Endodermal cell (in vitro differentiated cells): ENCODE results near the gene MTG2. TPM values are rescaled to one million over a fixed set of nuclear protein-coding genes. Genes with fewer than 3 reads are reported as not detected.
A peak's percentile ranks its signal among the peaks of the same experiment; 100 is the strongest.

Experiments
- DNase-seq: peaks from one replicate; pipeline ENCODE4 v3.0.0-alpha.2; 2017
- H3K27ac ChIP-seq: 2 replicates; pipeline ENCODE4 v1.5.1; 2013; ENCODE audit warnings: mild to moderate bottlenecking, low read depth, low read length, moderate library complexity
- H3K27me3 ChIP-seq: 2 replicates; pipeline ENCODE4 v1.6.1; 2013; ENCODE audit warnings: mild to moderate bottlenecking, low read length, moderate library complexity; ENCODE audit not compliant: insufficient read depth, control insufficient read depth, poor library complexity, severe bottlenecking
- H3K36me3 ChIP-seq: 2 replicates; pipeline ENCODE4 v1.7.0; 2013; ENCODE audit warnings: mild to moderate bottlenecking, low read length, moderate library complexity; ENCODE audit not compliant: control insufficient read depth, insufficient read depth
- H3K4me1 ChIP-seq: one replicate; pipeline ENCODE4 v1.7.0; 2013; ENCODE audit warnings: low read length; ENCODE audit not compliant: control insufficient read depth, insufficient read depth
- H3K4me3 ChIP-seq: 2 replicates; pipeline ENCODE4 v1.5.1; 2013; ENCODE audit warnings: mild to moderate bottlenecking, low read length, moderate library complexity
- H3K9ac ChIP-seq: 2 replicates; pipeline ENCODE4 v1.6.1; 2013; ENCODE audit warnings: mild to moderate bottlenecking, low read length, moderate library complexity; ENCODE audit not compliant: poor library complexity, severe bottlenecking; ENCODE audit errors: extremely low read depth
- H3K9me3 ChIP-seq: 2 replicates; pipeline ENCODE4 v1.6.1; 2013; ENCODE audit warnings: mild to moderate bottlenecking, low read length, moderate library complexity; ENCODE audit not compliant: control insufficient read depth
- H3K27ac Mint-ChIP-seq: 2 replicates; pipeline ENCODE4 v1.8.0; 2020; ENCODE audit warnings: mixed read lengths
- H3K27me3 Mint-ChIP-seq: 2 replicates; pipeline ENCODE4 v1.8.0; 2021; ENCODE audit warnings: mild to moderate bottlenecking, mixed read lengths; ENCODE audit not compliant: insufficient read depth
- H3K36me3 Mint-ChIP-seq: 2 replicates; pipeline ENCODE4 v1.8.0; 2020; ENCODE audit warnings: low read depth, mixed read lengths
- H3K4me1 Mint-ChIP-seq: 2 replicates; pipeline ENCODE4 v1.8.0; 2020; ENCODE audit warnings: mixed read lengths
- H3K4me3 Mint-ChIP-seq: 2 replicates; pipeline ENCODE4 v1.8.0; 2020; ENCODE audit warnings: mild to moderate bottlenecking, moderate library complexity, mixed read lengths
- H3K9me3 Mint-ChIP-seq: 2 replicates; pipeline ENCODE4 v1.8.0; 2020; ENCODE audit warnings: mild to moderate bottlenecking, mixed read lengths
- WGBS, 2 experiments: methylation state at CpG; one replicate each; pipeline versions ENCODE4 v1.1.5 to v1.1.7; 2013; ENCODE audit warnings: missing lambda C conversion rate in 2 of 2, mixed read lengths in 1 of 2; ENCODE audit not compliant: insufficient coverage in 1 of 2, insufficient read length in 1 of 2; 5-methylcytosine and 5-hydroxymethylcytosine counted together
- total RNA-seq, 2 donors: library from RNA; stranded (reverse); fragmentation: NEBNext Ultra II Directional in 1 of 2; extraction: Animal tissue kit (Norgen Biotek cat#: 25700) in 1 of 2; gene quantifications; 2 replicates in 1 of 2; 3 replicates in 1 of 2; pipeline ENCODE4 v1.2.1, GENCODE V29; 2021
- TF ChIP-seq, protein P1 (sequence below): fragments of 200-600 bp; sonication (generic); conservative IDR thresholded peaks from 2 replicates; pipeline ENCODE4 v1.5.0; 2021; ENCODE audit warnings: antibody characterized with exemption, mild to moderate bottlenecking

Gene MTG2
- total RNA-seq, 2 donors from 2014 or later, result 28.2 to 29.6 TPM

DNA sequence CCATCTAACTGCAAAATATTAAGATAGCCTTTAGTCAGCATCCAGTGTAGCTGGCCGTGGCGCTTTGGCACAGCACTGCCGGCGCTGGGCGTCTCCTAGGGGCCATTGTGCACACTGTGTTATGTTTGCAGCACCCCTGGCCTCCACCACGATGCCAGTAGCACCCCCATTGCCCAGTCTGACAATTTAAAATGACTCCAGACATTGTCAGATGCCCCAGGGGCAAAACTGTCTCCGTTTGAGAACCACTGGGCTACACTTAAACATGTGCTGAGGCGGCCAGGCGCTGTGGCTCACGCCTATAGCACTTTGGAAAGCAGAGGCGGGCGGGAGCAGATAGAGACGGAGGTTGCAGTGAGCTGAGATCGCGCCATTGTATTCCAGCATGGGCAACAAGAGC lies 6.0 kb upstream of the MTG2 start:
- Mint-ChIP-seq H3K9me3 (no peaks in the 10 kb centered on the region), H3K36me3 (peaks cover 30% of the 10 kb centered on the region), H3K27me3 (no peaks in the 10 kb centered on the region), H3K4me1 (peaks cover 3% of the 10 kb centered on the region), H3K4me3 (no peak overlapping the region), H3K27ac (no peak overlapping the region)
- no peak for DNase-seq
- H3K27me3 ChIP-seq, result no peaks in the 10 kb centered on the region
- TF ChIP-seq, protein P1, sequence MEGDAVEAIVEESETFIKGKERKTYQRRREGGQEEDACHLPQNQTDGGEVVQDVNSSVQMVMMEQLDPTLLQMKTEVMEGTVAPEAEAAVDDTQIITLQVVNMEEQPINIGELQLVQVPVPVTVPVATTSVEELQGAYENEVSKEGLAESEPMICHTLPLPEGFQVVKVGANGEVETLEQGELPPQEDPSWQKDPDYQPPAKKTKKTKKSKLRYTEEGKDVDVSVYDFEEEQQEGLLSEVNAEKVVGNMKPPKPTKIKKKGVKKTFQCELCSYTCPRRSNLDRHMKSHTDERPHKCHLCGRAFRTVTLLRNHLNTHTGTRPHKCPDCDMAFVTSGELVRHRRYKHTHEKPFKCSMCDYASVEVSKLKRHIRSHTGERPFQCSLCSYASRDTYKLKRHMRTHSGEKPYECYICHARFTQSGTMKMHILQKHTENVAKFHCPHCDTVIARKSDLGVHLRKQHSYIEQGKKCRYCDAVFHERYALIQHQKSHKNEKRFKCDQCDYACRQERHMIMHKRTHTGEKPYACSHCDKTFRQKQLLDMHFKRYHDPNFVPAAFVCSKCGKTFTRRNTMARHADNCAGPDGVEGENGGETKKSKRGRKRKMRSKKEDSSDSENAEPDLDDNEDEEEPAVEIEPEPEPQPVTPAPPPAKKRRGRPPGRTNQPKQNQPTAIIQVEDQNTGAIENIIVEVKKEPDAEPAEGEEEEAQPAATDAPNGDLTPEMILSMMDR, result no peak
- no peaks in the 10 kb centered on the region for H3K4me1 ChIP-seq
- peaks cover 30% of the 10 kb centered on the region for H3K36me3 ChIP-seq
- no peaks in the 10 kb centered on the region for H3K9me3 ChIP-seq
- 91 to 96% methylated on average over 12 to 15 of the region's 15 CpGs for WGBS, 2 experiments
- H3K27ac ChIP-seq, result no peak overlapping the region
- no peak overlapping the region for H3K4me3 ChIP-seq
- H3K9ac ChIP-seq, result no peak overlapping the region

DNA sequence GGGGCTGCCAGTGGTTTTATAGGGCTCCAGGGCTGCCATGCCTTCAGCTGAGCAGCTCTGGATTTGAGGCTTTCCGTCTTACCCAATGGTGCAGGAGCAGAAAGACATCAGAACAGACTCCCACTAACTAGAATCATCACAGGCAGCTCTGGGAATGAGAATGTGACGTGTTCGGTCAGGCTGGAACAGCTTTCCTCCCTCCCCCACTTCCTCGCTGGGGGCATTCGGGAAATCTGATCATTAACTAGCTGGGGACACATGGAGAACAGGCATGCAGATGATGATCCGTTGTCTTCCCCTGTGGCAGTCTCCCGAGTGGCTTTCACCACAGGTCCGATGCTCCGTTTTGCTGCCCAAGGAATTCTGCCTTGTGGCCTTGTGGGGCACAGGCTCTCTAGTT lies 5.5 kb upstream of the MTG2 start:
- Mint-ChIP-seq H3K9me3 (no peaks in the 10 kb centered on the region), H3K27me3 (no peaks in the 10 kb centered on the region), H3K27ac (peak overlapping the region; percentile 56), H3K4me3 (no peak overlapping the region), H3K4me1 (peaks cover 6% of the 10 kb centered on the region), H3K36me3 (peaks cover 29% of the 10 kb centered on the region)
- 97 to 98% methylated on average over 7 to 9 of the region's 9 CpGs for WGBS, 2 experiments
- peaks cover 26% of the 10 kb centered on the region for H3K36me3 ChIP-seq
- DNase-seq, result no peak
- H3K9ac ChIP-seq, result no peak overlapping the region
- no peaks in the 10 kb centered on the region for H3K27me3 ChIP-seq
- no peak overlapping the region for H3K4me3 ChIP-seq
- TF ChIP-seq, protein P1, result no peak
- no peaks in the 10 kb centered on the region for H3K9me3 ChIP-seq
- no peak overlapping the region for H3K27ac ChIP-seq
- no peaks in the 10 kb centered on the region for H3K4me1 ChIP-seq

DNA sequence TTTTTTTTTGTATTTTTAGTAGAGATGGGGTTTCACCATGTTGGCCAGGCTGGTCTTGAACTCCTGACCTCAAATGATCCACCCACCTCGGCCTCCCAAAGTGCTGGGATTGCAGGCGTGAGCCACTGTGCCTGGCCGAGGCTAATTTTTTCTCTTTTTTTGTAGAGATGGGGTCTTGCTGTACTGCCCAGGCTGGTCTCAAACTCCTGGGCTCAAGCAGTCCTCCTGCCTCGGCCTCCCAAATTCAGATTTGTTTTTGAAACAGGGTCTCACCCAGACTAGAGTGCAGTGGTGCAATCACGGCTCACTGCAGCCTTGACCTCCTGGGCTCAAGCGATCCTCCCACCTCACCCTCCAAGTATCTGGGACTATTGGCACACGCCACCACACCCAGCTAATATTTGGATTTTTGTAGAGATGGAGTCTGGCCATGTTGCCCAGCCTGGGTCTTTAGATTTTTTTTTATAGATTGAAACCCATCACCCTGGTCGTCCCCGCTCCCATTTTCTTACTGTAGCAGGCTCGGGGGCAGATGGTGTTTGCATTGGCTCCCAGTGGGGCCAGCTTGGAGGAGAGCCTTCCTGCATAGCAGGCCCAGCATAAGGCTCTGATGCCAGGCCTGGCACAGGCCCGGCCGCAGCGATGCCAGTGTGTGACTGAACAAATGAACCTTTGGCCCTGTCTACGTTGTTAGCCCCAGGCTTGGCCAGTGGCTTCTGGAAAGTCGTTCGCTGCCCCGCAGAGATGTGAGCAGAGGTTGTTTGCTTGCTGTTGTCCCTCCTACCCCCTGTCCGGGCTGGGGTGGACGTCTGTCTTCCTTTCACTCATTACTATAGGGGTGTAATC lies 4.3 kb upstream of the MTG2 start:
- H3K36me3 Mint-ChIP-seq, result peaks cover 24% of the 10 kb centered on the region
- Histone ChIP-seq H3K36me3 (peaks cover 23% of the 10 kb centered on the region), H3K9me3 (no peaks in the 10 kb centered on the region), H3K4me1 (no peaks in the 10 kb centered on the region), H3K9ac (no peak overlapping the region), H3K4me3 (no peak overlapping the region), H3K27me3 (no peaks in the 10 kb centered on the region), H3K27ac (no peak overlapping the region)
- H3K4me3 Mint-ChIP-seq, result no peak overlapping the region
- H3K27ac Mint-ChIP-seq, result no peak overlapping the region
- no peaks in the 10 kb centered on the region for H3K27me3 Mint-ChIP-seq
- no peak for DNase-seq
- H3K9me3 Mint-ChIP-seq, result no peaks in the 10 kb centered on the region
- TF ChIP-seq, protein P1, result no peak
- 93 to 96% methylated on average over 13 to 19 of the region's 19 CpGs for WGBS, 2 experiments
- peaks cover 8% of the 10 kb centered on the region for H3K4me1 Mint-ChIP-seq
